HepG2 (cell line): ENCODE results near the gene RSPH1. TPM values are rescaled to one million over a fixed set of nuclear protein-coding genes. Genes with fewer than 3 reads are reported as not detected.

Experiments used
- ATAC-seq: fragments of 200-7000 bp; cut with Tn5 transposase; 3 replicates; pipeline ENCODE4 v1.9.1; 2020; ENCODE audit warnings: mild to moderate bottlenecking, moderate library complexity
- BruUV-seq: library from RNA; stranded (reverse); fragments of 400-500 nt; replicated peaks from 2 replicates; lab custom pipeline; 2021; lab: Mats Ljungman, UMichigan
- CTCF ChIA-PET: fragments of 300-600 bp; formaldehyde crosslinking; extraction: SDS; loops from one replicate; lab custom pipeline; 2021; ENCODE audit warnings: low total read pairs, inconsistent platforms, low intra/inter-chr PET ratio; lab: Yijun Ruan, JAX
- POLR2A ChIA-PET: fragments of 350-600 bp; sonication (Branson Sonifier 250); formaldehyde crosslinking; loops from one replicate; lab custom pipeline; 2020; ENCODE audit warnings: antibody characterized with exemption, inconsistent platforms; lab: Yijun Ruan, JAX
- DNase-seq: peaks from one replicate; pipeline ENCODE4 v3.0.0-alpha.2; 2015; ENCODE audit warnings: low spot score
- FAIRE-seq: peaks from 3 replicates; lab custom pipeline; 2011; peaks lifted over from hg19 to GRCh38; lab: Jason Lieb, UNC
- H2AFZ ChIP-seq: one replicate; pipeline ENCODE4 v1.6.1; 2011; ENCODE audit warnings: low read length, inconsistent platforms
- H3K27ac ChIP-seq: fragments of 300-600 bp; 3 replicates; pipeline ENCODE4 v1.8.0; 2011; ENCODE audit warnings: mixed run types, mild to moderate bottlenecking, mixed read lengths, low read length, inconsistent platforms; ENCODE audit not compliant: insufficient read depth; ENCODE audit errors: extremely low read length
- H3K27me3 ChIP-seq, 2 experiments: fragments of 200-600 bp in 1 of 2; 2 replicates in 1 of 2; 3 replicates in 1 of 2; pipeline versions ENCODE4 v1.6.0 to v1.8.0; 2011; ENCODE audit warnings: low read length in 2 of 2, mild to moderate bottlenecking in 2 of 2, moderate library complexity in 2 of 2, inconsistent platforms in 1 of 2; ENCODE audit not compliant: insufficient read depth in 2 of 2, control insufficient read depth in 1 of 2
- H3K36me3 ChIP-seq, 2 experiments: fragments of 200-600 bp in 1 of 2; replicated peaks in 1 of 2; 2 replicates in 1 of 2; 3 replicates in 1 of 2; pipeline versions ENCODE4 v1.5.1 to v1.8.0; 2011; ENCODE audit warnings: low read length in 2 of 2, inconsistent platforms in 1 of 2; ENCODE audit not compliant: insufficient read depth in 2 of 2, control insufficient read depth in 1 of 2
- H3K4me1 ChIP-seq: 2 replicates; pipeline ENCODE4 v1.5.1; 2012; ENCODE audit warnings: low read length, inconsistent platforms; ENCODE audit not compliant: insufficient read depth
- H3K4me2 ChIP-seq: 2 replicates; pipeline ENCODE4 v1.6.0; 2011; ENCODE audit warnings: low read depth, low read length, inconsistent platforms
- H3K4me3 ChIP-seq, 3 experiments: fragments of 200-600 bp in 1 of 3; sonication (generic), shearing (Covaris generic) in 1 of 3; replicated peaks in 1 of 3; 2 replicates each; pipeline ENCODE4 v1.5.1; 2011 to 2016; ENCODE audit warnings: low read length in 3 of 3, inconsistent platforms in 2 of 3, low read depth in 2 of 3, mild to moderate bottlenecking in 2 of 3, control low read depth in 1 of 3, mixed read lengths in 1 of 3; ENCODE audit not compliant: insufficient read depth in 1 of 3
- H3K79me2 ChIP-seq: one replicate; pipeline ENCODE4 v1.6.1; 2011; ENCODE audit warnings: low read length, inconsistent platforms; ENCODE audit not compliant: insufficient read depth
- H3K9ac ChIP-seq: 2 replicates; pipeline ENCODE4 v1.6.0; 2011; ENCODE audit warnings: mild to moderate bottlenecking, low read depth, low read length, inconsistent platforms; ENCODE audit not compliant: insufficient read depth
- H3K9me3 ChIP-seq: 2 replicates; pipeline ENCODE4 v1.5.1; 2012; ENCODE audit warnings: mild to moderate bottlenecking, low read length
- H4K20me1 ChIP-seq: 2 replicates; pipeline ENCODE4 v1.6.0; 2011; ENCODE audit warnings: inconsistent platforms, mild to moderate bottlenecking, low read length, moderate library complexity; ENCODE audit not compliant: insufficient read depth
- ATF6 ChIP-seq: sonication (generic); formaldehyde crosslinking; conservative IDR thresholded peaks from 2 replicates; pipeline ENCODE4 v1.4.0; 2020; ENCODE audit warnings: missing genetic modification reagents
- ATM ChIP-seq: fragments of 450-650 bp; IDR thresholded peaks from 2 replicates; pipeline ENCODE4 v1.7.1; 2017; ENCODE audit warnings: mild to moderate bottlenecking, borderline replicate concordance
- FOXA3 ChIP-seq: IDR thresholded peaks from 2 replicates; pipeline ENCODE4 v1.6.1; 2016; ENCODE audit warnings: missing genetic modification reagents, missing compliant biosample characterization
- FOXO1 ChIP-seq: sonication (generic); formaldehyde crosslinking; IDR thresholded peaks from 2 replicates; pipeline ENCODE4 v1.4.0; 2020; ENCODE audit warnings: missing genetic modification reagents
- HNRNPK ChIP-seq: fragments of 200-400 bp; formaldehyde crosslinking; IDR thresholded peaks from 2 replicates; pipeline ENCODE4 v1.6.1; 2018; ENCODE audit warnings: low read length, low read depth, moderate library complexity, mild to moderate bottlenecking; ENCODE audit not compliant: poor library complexity, severe bottlenecking
- MBNL3 ChIP-seq: fragments of 250-450 bp; sonication (Bioruptor Pico); conservative IDR thresholded peaks from 2 replicates; pipeline ENCODE4 v1.8.0; 2022; ENCODE audit warnings: mild to moderate bottlenecking, inconsistent platforms
- MYNN ChIP-seq: sonication (generic); formaldehyde crosslinking; IDR thresholded peaks from 2 replicates; pipeline ENCODE4 v1.4.0; 2020; ENCODE audit warnings: mild to moderate bottlenecking, low read depth, missing genetic modification reagents
- SIX1 ChIP-seq: sonication (generic); formaldehyde crosslinking; IDR thresholded peaks from 2 replicates; pipeline ENCODE4 v1.4.0; 2020; ENCODE audit warnings: missing genetic modification reagents, borderline replicate concordance
- SNRNP70 ChIP-seq: fragments of 200-400 bp; formaldehyde crosslinking; IDR thresholded peaks from 2 replicates; pipeline ENCODE4 v1.6.1; 2017; ENCODE audit warnings: mild to moderate bottlenecking, low read depth, low read length, moderate library complexity
- SP1 ChIP-seq, 2 experiments: fragments of 450-650 bp in 1 of 2; sonication (generic) in 1 of 2; formaldehyde crosslinking in 1 of 2; IDR thresholded peaks; 2 replicates each; pipeline versions ENCODE4 v1.4.0 to v1.6.1; 2016 to 2020; ENCODE audit warnings: missing genetic modification reagents in 1 of 2
- TBX2 ChIP-seq: sonication (generic); formaldehyde crosslinking; IDR thresholded peaks from 2 replicates; pipeline ENCODE4 v1.5.0; 2020; ENCODE audit warnings: missing genetic modification reagents, mild to moderate bottlenecking, borderline replicate concordance
- TBX3 ChIP-seq: fragments of 450-650 bp; IDR thresholded peaks from 2 replicates; pipeline ENCODE4 v1.6.1; 2017; ENCODE audit warnings: antibody characterized with exemption, mild to moderate bottlenecking, inconsistent platforms, borderline replicate concordance
- THRA ChIP-seq: sonication (generic); formaldehyde crosslinking; IDR thresholded peaks from 2 replicates; pipeline ENCODE4 v1.4.0; 2020; ENCODE audit warnings: missing genetic modification reagents, borderline replicate concordance
- YY1 ChIP-seq: IDR thresholded peaks from 2 replicates; pipeline ENCODE4 v1.6.1; 2011; ENCODE audit warnings: low read length, low read depth, moderate library complexity, mild to moderate bottlenecking; ENCODE audit not compliant: insufficient read depth, insufficient replicate concordance
- ZBTB25 ChIP-seq: IDR thresholded peaks from 2 replicates; pipeline ENCODE4 v1.6.1; 2018; ENCODE audit warnings: missing genetic modification reagents
- ZNF121 ChIP-seq: sonication (generic); formaldehyde crosslinking; IDR thresholded peaks from 2 replicates; pipeline ENCODE4 v1.5.0; 2020; ENCODE audit warnings: mild to moderate bottlenecking, missing genetic modification reagents
- ZNF598 ChIP-seq: sonication (generic); formaldehyde crosslinking; IDR thresholded peaks from 2 replicates; pipeline ENCODE4 v1.5.1; 2020; ENCODE audit warnings: mild to moderate bottlenecking, missing genetic modification reagents, borderline replicate concordance
- ZNF724P ChIP-seq: sonication (generic); formaldehyde crosslinking; IDR thresholded peaks from 2 replicates; pipeline ENCODE4 v1.8.0; 2022; ENCODE audit warnings: missing genetic modification reagents, borderline replicate concordance
- ZNF816 ChIP-seq: sonication (generic); formaldehyde crosslinking; IDR thresholded peaks from 2 replicates; pipeline ENCODE4 v1.8.0; 2022; ENCODE audit warnings: missing genetic modification reagents, mild to moderate bottlenecking, borderline replicate concordance
- WGBS: methylation state at CpG from one replicate; pipeline ENCODE4 v1.1.6; 2017; ENCODE audit warnings: low lambda C conversion rate; 5-methylcytosine and 5-hydroxymethylcytosine counted together
- in situ Hi-C: cut with HindIII; loops from 2 replicates; pipeline ENCODE4 v1.10.0; 2017; ENCODE audit warnings: low pct_unique_long_range_greater_than_20kb; ENCODE audit not compliant: extremely low pct_ligation_motif_present
- intact Hi-C: fragments of 100-400 bp; cut with micrococcal nuclease; formaldehyde crosslinking; loops from one replicate; pipeline ENCODE4 v1.10.0; 2022; ENCODE audit not compliant: unreplicated experiment
- polyA plus RNA-seq, 8 experiments: library from polyadenylated mRNA; depleted of rRNA in 3 of 8; stranded (reverse) in 7 of 8; unstranded in 1 of 8; fragments of >200 nt; fragmentation: Illumina TruSeq in 4 of 8; extraction: Trizol in 4 of 8; gene quantifications; 2 replicates each; pipeline versions ENCODE4 v1.2.1 to v1.2.3, GENCODE V29; 2011 to 2016; ENCODE audit warnings: low read depth in 4 of 8, missing spikeins in 1 of 8, mixed read lengths in 1 of 8; ENCODE audit not compliant: insufficient read depth in 1 of 8
- total RNA-seq, 5 experiments: library from RNA; depleted of rRNA; stranded (reverse); fragments of >200 nt; fragmentation: Illumina TruSeq; extraction: Trizol; gene quantifications; 2 replicates each; pipeline ENCODE4 v1.2.3, GENCODE V29; 2016; ENCODE audit warnings: low read depth in 1 of 5

Gene RSPH1
- total and polyA plus RNA-seq, 2 of the 13 experiments (the other 11 are each of a cell fraction or from before 2014, with no cell fraction given) = not detected

- no peak for TF ChIP-seq ZNF724P (CRISPR knock-in tag)
- no peak for TF ChIP-seq FOXA3 (CRISPR knock-in tag)
- no peak for TF ChIP-seq ZNF121 (CRISPR knock-in tag)
- no peak for TF ChIP-seq ZBTB25 (CRISPR knock-in tag)
- no peak for TF ChIP-seq YY1
- TF ChIP-seq TBX3 = no peak
- no peak for TF ChIP-seq TBX2
- TF ChIP-seq SNRNP70 = no peak
- TF ChIP-seq ZNF598 = no peak
- no peak for TF ChIP-seq MBNL3 (CRISPR knock-in tag)
- no peak for TF ChIP-seq SP1 (IDR thresholded peaks at IDR 0.05)
- no peak for TF ChIP-seq SP1 (CRISPR knock-in tag; IDR thresholded peaks at IDR 0.05)
- no peak for TF ChIP-seq HNRNPK
Observed at GRCh38 chr21:42429021-42429420, 67.0 kb downstream of the RSPH1 start (continued).

- intact Hi-C loops (no loop called here), in situ Hi-C loops (no loop called here)
- 35% methylated on average over 6 of the region's 10 CpGs for WGBS
- no peak overlapping the region for H2AFZ ChIP-seq
- no peak overlapping the region for H3K9ac ChIP-seq
- H3K36me3 ChIP-seq = no peaks in the 10 kb centered on the region
- H3K27me3 ChIP-seq = peaks cover 1 to 16% of the 10 kb centered on the region in 2 experiments; a peak in 1 of 5 replicates
- H3K79me2 ChIP-seq = no peaks in the 10 kb centered on the region
- no peak overlapping the region for H3K4me2 ChIP-seq
- FAIRE-seq (no peak), DNase-seq (no peak), ATAC-seq (no peak)
- CTCF ChIA-PET = no interaction called here
- peaks cover 28% of the 10 kb centered on the region for H3K4me1 ChIP-seq
- H3K9me3 ChIP-seq = no peaks in the 10 kb centered on the region
- POLR2A ChIA-PET = no interaction called here
- no peaks in the 10 kb centered on the region for H4K20me1 ChIP-seq
- BruUV-seq = no TSS peak
- H3K27ac ChIP-seq = no peak overlapping the region
- H3K4me3 ChIP-seq = no peak overlapping the region
- no peak for TF ChIP-seq SIX1 (CRISPR knock-in tag)
- peak; percentile 24; the same call in 1 of the 2 replicates for TF ChIP-seq THRA (CRISPR knock-in tag)
- TF ChIP-seq ATM = no peak
- no peak for TF ChIP-seq ZNF816 (CRISPR knock-in tag)
- no peak for TF ChIP-seq ATF6 (CRISPR knock-in tag)
- TF ChIP-seq FOXO1 (CRISPR knock-in tag) = no peak
- TF ChIP-seq MYNN (CRISPR knock-in tag) = no peak
Observed at GRCh38 chr21:42427809-42428419, 68.1 kb downstream of the RSPH1 start.
